Measurements from ENCODE around the gene ABCC12. TPM values are rescaled to one million over a fixed set of nuclear protein-coding genes. Genes with fewer than 3 reads are reported as not detected.
"Not testable (repeated sequence)": the region's sequence is repeated elsewhere in the genome, so short reads cannot be mapped to it uniquely, and the experiment has no call there.

Gene ABCC12
- 0.69 TPM for total RNA-seq

DNA sequence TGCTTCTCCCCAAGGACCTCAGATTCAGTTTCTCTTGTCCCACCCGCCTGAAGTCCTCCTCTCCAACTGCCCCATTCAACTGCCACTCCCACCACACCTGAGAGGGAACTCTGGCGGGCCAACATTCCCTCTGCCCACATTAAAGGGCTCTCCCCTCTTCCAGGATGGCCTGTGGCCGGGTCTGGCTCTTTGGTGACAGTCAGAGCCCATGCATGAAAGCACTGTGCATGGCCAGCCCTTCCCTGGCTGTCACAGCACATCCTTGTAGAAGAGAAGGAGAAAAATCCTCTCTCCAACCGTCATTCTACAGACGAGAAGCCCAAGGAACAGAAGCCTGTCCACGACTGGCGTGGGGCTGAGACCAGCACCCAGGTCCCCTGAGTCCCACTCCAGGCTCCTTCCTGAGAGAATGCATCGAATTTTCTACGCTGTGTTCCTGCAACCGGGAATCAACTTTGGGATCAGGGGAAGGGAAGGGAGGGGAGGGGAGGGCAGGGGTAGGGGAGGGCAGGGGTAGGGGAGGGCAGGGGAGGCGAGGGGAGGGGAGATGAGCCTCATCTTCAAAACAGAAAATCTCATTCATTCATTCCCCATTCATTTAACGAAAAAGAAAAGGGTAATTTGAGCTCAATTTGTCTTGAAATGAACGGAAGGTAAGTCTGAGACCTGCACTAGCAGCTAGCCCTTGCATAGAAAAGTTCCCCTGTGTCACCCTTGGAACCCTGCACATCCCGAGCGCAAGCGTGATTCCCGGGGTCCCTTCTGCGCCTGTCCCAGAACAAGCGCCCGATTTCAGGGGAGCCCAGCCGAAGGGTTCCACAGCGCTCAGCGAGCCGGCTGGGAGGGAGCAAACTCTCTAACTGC lies at the start of gene ABCC12:
Gene ABCC12, minus strand, starts transcription at position 68 of the 864 bp plus-strand sequence. CDS start 9,569 bp downstream, outside the sequence.
- DNase-seq (ENCODE audit: low spot score), result no peak

DNA sequence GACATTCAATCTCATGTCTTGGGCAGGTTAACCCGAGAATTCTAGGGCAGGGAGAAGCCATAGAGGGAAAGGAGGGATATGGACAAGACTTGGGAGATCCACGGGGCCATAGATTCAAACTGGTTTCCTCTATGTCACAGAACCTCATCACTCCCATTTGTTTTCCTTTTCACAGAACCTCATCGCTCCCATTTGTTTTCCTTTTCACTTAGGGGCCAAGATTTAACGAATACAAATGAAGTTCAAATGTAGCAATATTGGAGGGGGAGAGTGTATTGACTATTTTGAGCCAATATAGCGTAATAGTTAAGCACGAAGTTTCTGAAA lies 49.0 kb upstream of the ABCC12 start:
- DNase-seq (ENCODE audit: low spot score), result no peak

DNA sequence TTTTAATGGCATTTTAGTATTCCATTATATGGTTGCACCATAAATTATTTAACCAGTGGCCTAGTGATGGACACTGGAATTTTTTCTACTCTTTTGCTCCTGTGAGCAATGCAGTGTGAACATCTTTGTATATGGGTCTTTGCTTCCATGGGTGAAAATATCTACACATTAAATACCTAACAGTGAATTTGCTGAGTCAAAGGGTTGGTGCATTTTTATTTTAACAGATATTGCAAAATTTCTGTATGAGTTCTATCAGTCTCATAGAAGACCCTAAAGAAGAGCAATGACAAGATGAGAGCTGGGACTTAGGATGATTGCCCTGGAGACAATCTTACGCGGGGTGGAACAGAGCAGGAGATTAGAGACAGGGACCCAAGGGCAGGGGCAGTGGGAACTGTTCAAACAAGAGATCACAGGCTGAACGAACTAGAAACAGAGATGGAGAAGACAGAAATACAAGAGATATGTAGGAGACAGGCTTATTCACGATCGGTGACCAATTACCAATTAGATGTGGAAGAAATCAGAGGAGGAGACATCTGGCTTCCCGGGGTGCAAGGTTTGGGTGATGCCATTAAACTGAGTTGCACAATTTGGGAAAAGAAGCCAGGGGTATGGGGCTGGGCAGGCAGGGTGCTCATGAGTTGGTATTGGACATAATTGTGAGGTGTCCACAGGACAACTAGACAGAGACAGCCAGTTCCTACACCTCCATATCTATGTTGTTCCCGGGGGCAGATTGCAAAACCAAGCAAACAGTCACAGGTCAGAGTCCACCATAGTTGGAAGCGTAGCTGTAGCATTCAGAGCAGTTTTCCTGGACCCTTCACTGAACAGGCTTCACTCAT lies 48.4 kb upstream of the ABCC12 start:
- peak; percentile 70 for DNase-seq (ENCODE audit: low spot score)

DNA sequence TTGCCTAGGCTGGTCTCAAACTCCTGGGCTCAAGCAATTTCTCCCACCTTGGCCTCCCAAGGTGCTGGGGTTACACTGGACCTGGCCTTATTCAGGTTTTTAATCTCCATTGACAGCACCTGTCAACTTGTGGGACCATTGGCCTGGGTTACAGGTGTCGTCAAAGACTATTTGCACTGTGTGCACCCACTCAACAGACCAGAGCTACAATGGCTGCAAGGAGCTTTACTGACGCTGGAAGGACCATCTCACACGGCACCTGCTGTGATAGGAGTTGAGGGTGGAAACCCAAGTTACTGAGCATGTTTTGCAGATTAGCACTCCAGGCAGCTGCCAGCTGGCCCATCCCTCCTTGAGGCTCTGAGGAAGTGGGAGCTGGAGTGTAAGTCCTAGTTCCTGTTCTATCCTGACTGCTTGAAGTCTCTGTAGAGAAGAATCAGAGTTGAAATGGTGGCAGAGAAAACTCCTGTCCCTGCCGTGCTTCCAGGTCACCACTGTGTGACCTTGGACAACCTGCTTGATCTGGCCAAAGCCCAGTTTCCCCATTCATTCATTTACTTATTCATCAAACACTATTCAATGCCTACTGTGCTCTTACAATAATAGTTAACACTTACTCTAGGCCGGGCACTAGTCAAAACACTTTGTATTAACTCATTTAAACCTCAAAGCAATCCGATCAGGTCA lies 45.9 kb upstream of the ABCC12 start:
- DNase-seq (ENCODE audit: low spot score), result no peak

DNA sequence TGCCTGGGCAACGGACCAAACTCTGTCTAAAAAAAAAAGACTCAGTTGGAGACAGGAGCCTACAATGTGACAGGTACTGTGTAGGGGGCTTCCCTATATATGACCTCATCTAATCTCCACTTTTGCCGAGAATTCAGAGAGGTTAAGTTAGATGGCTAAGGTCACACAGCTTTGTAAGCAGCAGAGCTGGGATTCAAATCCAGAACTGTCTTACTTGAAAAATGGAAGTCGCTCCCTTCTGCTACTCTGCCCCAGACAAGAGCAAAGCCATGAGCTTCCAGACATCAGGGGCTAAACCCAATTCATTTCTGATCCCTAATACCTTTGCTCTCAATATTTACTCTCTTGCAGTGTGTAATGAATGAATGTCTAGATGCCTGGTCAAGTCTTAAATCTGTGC lies 41.5 kb upstream of the ABCC12 start:
- DNase-seq (ENCODE audit: low spot score), result no peak

DNA sequence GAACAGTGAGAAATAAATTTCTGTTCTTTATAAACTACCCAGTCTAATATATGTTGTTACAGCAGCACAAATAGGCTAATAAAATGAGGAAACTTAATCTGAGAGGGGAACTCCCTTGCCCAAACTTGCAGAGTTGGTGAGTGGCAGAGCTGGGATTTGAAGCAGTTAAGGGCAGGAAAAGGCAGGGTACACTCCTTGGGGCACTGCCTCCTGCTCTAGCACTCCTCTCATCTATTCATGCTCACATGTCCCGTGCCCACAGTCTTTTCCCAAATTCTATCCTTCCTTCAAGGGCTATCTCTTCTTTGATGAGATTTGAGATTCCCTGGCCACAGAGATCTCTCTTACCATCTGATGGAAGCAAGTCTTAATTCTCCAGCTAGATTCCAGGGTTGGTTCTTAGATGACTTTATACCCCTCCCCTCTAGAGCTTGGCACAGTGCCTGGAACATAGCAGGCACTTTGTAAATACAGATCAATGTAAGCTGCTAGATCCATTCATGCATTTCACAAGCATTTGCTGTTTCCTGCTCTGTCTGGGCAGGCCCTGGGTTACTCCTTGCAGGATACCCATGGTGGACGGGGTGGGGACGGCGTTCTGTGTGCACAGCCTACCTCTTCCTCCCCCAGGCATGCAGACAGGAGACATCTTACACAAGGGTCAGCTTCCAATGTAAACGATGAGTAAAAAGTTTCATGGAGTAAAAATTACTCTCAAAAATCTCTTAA lies 39.2 kb upstream of the ABCC12 start:
- peak; percentile 77 for DNase-seq (ENCODE audit: low spot score)

DNA sequence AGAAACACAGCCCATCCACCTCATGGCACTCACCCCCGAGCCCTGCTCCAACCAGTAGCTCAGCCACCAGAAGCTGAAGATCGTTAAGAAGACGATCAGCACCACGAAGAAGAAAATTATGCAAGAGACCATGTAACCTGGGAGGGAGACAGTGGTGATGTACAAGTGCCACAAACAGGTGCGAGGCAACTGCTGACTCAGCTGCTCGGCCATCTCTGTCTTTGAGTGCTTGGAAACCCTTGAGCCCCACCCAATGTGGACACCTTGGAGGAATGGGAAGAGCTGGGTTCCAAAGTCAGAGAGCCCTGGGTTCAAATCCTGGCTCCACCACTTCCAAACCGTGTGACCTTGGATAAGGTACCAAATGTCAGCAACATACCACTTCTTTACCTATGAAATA lies 38.1 kb upstream of the ABCC12 start:
- no peak for DNase-seq (ENCODE audit: low spot score)

DNA sequence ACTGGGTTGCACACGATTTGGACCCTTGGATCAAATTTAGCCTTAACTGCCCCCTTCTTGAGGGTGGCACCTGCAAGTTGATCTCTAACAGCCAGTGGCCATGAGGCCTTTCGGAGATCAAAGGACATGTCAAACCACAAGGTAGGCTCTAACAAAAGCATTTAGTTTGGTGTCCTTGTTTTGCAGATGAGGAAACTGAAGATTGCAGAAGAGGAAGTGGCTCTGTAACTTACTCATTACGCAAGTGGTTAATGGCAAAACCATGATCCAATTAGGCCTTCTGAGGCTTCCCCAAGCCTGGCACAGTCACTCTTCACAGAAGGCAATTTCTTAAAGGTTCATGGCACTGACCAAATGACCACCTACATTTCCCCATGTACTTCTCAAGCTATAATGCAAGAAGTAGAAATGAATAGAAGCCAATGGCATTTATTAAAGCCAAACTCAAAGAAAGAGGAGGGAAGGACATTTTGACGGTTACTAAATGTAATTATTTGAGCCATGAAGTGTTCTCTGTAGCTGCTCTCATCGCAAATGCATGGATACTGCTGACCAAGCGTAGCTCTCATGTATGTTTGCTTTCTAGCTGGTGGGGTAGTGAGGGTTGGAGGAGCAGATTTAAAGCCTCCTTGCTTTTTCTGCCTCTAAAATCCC lies 32.8 kb upstream of the ABCC12 start:
- DNase-seq (ENCODE audit: low spot score), result no peak

DNA sequence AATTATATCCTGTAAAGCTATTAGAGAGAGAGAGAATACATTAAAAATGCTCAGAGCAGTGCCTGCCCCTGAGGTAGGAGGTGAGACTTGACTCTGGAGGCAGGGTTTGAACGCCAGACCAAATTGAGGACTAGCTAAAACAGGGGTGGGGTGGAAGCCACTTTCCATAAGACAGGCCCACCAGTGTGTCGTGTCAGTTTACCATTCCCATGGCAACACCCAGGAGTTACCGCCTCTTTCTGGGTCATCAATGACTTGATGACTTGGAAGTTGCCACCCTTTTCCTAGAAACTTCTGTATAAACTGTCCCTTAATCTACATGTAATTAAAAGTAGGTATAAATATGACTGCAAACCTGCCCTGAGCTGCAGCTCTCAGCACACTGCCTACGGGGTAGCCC lies 32.0 kb upstream of the ABCC12 start:
- DNase-seq (ENCODE audit: low spot score), result no peak

DNA sequence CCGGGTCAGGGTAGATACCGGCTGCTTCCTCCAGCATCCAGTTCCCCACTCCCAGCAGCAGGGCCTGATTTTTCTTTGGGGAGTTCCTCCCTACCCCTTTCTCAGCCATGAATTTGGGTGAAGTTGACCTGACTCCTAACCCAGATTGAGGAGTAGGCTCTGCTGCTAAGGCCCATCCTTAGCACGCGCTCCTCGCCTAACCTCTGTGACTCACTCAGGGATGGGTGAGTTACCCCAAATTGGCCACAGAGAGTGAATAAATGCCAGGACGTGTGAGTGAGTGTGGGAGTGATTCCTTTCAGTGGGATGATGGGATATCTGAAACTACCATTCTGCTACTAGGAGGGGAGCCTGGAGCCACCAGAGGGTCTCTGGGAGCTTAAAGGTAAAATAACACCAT lies 28.9 kb upstream of the ABCC12 start:
- no peak for DNase-seq (ENCODE audit: low spot score)

DNA sequence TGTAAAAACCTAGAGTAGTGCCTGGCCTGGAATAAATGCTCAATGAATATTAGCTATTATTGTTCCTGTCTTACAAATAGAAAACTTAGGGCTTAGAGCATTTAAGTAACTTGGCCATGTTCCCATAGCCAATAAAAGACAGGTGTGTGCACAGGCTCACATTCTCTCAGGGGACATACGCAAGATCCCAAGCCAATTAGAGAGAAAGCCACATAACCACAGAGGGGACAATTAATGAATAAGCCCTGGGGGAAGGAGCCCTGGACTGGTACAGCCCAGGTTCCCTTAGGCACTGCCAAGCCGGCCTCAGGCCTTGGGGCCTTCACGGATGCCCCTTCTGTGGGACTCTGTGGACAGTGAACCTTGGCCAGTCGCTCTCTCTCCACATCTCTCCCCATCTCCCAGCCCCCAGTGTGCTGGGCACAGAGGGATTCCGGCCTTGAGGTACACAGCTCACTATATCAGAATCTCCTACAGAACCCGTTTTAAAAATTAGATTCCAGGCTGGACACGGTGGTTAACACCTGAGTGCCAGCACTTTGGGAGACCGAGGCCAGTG lies 27.3 kb upstream of the ABCC12 start:
- DNase-seq (ENCODE audit: low spot score), result no peak

DNA sequence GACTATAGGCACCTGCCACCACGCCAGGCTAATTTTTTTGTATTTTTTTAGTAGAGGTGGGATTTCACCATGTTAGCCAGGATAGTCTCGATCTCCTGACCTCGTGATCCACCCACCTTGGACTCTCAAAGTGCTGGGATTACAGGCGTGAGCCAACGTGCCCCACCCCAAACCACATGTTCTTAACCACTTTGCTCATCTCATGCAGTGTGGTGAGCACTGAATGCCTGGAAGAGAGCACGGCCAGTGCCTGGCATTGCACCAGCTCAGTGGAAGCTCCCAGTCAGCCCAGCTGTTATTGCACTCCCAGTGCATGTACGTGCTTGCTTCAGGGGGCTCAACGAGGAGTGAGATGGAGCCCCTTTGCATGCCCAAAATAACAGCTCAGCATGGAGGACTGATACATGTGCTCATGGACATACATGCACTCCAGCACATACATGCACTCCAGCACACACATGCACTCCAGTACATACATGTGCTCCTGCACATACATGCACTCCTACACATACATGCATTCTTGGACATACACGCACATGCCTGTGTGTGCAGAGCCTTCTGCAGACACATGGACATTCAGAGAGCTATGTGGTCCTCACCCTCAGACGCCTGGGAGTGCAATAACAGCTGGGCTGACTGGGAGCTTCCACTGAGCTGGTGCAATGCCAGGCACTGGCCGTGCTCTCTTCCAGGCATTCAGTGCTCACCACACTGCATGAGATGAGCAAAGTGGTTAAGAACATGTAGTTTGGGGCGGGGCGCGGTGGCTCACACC lies 26.1 kb upstream of the ABCC12 start:
- DNase-seq (ENCODE audit: low spot score), result not testable (repeated sequence)

DNA sequence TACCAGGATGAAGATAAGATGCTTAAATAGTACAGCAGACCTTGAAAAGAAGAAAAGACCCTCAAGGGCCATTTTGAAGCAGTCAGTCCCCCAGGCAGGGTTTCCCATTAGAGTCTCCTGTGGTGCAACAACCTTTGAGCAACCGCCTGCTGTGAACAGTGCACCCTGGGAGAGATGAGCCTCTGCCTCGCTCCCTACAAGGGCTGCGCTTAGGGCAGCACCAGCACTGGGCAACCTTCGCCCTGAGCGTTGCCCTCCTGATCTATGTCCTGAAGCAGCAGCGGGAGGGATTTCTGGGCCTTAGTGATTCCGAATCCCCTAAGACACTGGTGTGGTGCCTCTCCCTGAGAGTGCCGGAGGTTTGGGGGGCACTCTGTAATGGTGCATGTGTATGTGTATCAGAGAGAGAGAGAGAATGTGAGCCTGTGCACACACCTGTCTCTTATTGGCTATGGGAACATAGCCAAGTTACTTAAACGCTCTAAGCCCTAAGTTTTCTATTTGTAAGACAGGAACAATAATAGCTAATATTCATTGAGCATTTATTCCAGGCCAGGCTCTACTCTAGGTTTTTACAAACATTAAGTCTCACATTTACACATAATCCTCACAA lies 25.2 kb upstream of the ABCC12 start:
- DNase-seq (ENCODE audit: low spot score), result no peak

DNA sequence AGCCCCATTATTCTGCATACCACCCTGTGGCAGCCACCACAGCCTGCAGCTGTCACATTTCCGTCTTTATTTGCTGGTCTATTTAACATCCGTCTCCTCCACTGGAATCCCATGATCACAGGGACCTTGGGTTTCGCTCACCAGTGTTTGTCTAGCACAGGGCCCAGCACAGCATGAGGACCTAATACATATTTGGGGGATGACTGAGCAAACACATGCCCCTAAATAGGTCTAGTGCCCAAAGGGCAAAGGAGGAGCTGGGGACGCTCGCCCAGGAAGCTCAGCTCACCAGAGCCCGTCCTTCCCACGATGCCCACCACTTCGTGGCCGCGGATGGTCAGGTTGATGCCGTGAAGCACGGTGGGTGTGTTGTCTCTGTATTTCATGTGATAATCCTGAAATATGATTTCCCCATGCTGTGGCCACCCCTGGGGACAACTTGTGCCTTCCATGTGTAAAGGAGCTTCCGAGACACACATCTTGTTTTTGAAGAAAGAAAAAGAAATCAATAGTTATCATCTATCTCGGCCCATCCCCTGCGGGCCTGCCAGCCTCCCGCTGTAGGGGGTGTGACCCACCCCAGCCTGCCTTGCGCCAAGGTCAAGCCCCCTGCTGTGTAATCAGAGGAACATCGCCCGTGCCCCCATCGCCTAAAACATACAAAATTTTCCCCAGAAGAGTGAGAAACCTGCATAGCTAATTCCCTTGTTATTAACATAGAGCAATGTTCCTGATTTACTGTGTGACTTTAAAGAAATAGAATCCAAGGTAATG lies 21.0 kb upstream of the ABCC12 start:
- no peak for DNase-seq (ENCODE audit: low spot score)

DNA sequence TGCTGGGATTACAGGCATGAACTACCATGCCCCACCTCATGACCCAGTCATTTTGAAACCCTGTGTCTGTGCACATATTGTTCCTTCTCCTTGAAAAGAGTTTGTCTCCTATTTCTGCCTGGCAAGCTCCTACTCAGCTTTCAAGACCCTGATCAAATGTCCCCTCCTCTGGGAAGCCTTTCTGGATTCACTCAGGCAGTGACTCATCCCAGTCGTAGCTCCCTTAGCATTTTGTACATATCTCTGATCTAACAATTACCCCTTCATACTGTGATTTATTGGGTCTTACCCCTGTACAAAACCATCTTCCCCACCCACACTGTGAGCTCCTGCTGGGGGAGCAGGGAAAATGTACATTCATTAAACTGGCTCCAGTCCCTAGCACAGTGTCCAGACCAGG lies 18.1 kb upstream of the ABCC12 start:
- DNase-seq (ENCODE audit: low spot score), result no peak

DNA sequence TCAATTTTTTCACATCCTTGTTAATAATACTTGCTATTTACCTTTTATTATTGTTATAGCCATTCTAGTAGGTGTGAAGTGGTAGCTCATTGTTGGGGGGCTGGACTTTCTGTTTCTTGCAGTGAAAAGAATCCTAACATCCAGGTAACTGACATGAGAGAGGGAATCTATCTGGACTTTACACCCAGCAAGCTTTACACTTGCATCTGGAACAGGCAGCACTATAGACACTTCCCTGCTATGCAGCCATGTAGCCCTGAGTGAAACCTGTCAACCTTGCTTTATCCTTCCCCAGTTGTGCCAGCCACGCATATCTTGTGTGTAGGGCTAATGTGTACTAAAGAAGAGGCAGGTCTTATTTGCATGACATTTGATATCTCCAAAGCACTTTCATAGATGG lies 16.9 kb upstream of the ABCC12 start:
- no peak for DNase-seq (ENCODE audit: low spot score)

DNA sequence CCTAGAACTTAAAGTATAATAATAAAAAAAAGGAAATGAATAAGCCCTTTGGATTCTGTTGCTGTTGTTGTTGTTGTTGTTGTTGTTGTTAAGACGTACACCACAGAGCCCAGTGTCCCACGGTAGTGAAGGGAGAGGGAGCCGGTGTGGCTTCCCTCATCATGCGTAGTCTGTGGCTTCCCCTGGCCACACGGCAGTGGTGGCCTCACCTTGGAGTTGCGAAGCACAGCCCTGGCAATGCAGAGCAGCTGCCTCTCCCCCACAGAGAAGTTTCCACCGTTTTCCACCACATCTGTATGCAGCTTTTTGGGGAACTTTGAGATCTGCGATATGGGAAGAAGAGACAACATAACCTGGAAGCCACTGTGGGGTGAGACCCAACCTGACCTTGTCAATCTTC lies 14.1 kb upstream of the ABCC12 start:
- no peak for DNase-seq (ENCODE audit: low spot score)

DNA sequence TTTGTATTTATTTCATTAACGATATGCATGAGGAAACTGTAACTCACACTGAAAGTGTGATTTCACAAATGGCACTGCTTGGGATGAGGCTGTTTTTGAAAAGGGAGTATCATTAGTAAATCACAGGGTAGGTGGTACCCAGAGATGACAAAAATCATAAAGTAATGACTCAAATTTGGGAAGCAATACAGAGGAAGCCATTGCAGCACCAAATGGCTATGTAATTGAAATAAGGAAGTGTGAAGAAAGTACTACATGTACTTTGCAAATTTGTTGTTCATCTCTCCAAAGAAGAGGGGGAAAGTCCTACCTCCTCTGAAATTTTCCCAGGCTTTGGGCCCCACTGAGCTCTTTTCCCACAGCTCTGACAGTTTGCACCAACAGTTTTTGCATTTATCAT lies 12.3 kb upstream of the ABCC12 start:
- no peak for DNase-seq (ENCODE audit: low spot score)

DNA sequence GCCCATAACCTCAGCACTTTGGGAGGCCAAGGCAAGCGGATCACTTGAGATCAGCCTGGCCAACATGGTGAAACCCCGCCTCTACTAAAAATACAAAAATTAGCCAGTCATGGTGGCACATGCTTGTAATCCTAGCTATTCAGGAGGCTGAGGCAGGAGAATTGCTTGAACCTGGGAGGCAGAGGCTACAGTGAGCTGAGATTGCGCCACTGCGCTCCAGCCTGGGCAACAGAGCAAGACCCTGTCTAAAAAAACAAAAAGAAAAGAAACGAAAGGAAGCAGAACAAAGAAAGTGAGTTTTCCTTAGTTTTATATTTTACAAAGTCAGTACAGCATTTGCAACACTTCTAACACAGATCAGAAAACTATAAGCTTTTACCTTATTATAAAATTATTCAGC lies 10.8 kb upstream of the ABCC12 start:
- not testable (repeated sequence) for DNase-seq (ENCODE audit: low spot score)

Data from mucosa of gallbladder (tissue), 1 donor.